HFFc6 (cell line): ENCODE measurements around the gene C2orf74. TPM values are rescaled to one million over a fixed set of nuclear protein-coding genes. Genes with fewer than 3 reads are reported as not detected.

Source experiments
- DNase-seq: peaks from one replicate; pipeline ENCODE4 v3.0.0-alpha.2; 2018
- H3K27ac Mint-ChIP-seq: 2 replicates; pipeline ENCODE4 v1.8.0; 2020; ENCODE audit warnings: mild to moderate bottlenecking, mixed read lengths
- H3K27me3 Mint-ChIP-seq: 2 replicates; pipeline ENCODE4 v1.8.0; 2021; ENCODE audit warnings: mild to moderate bottlenecking, moderate library complexity, mixed read lengths; ENCODE audit not compliant: insufficient read depth
- H3K36me3 Mint-ChIP-seq: 2 replicates; pipeline ENCODE4 v1.8.0; 2021; ENCODE audit warnings: low read depth, mixed read lengths
- H3K4me1 Mint-ChIP-seq: 2 replicates; pipeline ENCODE4 v1.8.0; 2020; ENCODE audit warnings: low read depth, mixed read lengths
- H3K4me3 Mint-ChIP-seq: 2 replicates; pipeline ENCODE4 v1.8.0; 2020; ENCODE audit warnings: mild to moderate bottlenecking, moderate library complexity, mixed read lengths
- H3K9me3 Mint-ChIP-seq: 2 replicates; pipeline ENCODE4 v1.8.0; 2020; ENCODE audit warnings: mild to moderate bottlenecking, mixed read lengths
- total RNA-seq, 6 experiments: library from RNA; stranded (reverse); fragmentation: NEBNext Ultra II Directional; extraction: Animal tissue kit (Norgen Biotek cat#: 25700); gene quantifications; 2 replicates in 1 of 6; 3 replicates in 5 of 6; pipeline ENCODE4 v1.2.3, GENCODE V29; 2021
- TF ChIP-seq, protein P1 (sequence below): fragments of 200-600 bp; sonication (generic); IDR thresholded peaks from 2 replicates; pipeline ENCODE4 v1.5.0; 2021; ENCODE audit warnings: antibody characterized with exemption, mild to moderate bottlenecking

Gene C2orf74
- total RNA-seq, 6 experiments from 2014 or later = 13.5 to 23.0 (median 20.7) TPM

DNA sequence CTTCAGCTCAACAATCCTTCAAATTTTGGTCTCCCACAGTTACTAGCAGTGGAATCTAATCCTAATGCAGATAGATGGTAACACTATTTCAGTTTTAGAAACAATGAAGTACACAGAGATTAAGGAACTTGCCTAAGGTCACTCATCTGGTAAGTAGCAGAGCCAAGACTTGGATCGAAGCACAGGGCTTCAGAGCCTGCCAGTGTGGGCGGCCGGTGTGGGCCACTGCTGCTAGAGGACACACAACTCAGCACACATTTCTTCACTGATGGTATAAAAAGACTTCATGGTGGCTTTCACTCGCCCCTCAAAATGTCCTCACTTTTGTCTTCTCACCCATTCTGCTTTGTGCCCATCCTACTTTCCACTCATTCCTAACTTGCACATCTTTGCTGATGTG, 11.1 kb downstream of the C2orf74 start:
- no peak overlapping the region for H3K27ac Mint-ChIP-seq
- TF ChIP-seq, protein P1, sequence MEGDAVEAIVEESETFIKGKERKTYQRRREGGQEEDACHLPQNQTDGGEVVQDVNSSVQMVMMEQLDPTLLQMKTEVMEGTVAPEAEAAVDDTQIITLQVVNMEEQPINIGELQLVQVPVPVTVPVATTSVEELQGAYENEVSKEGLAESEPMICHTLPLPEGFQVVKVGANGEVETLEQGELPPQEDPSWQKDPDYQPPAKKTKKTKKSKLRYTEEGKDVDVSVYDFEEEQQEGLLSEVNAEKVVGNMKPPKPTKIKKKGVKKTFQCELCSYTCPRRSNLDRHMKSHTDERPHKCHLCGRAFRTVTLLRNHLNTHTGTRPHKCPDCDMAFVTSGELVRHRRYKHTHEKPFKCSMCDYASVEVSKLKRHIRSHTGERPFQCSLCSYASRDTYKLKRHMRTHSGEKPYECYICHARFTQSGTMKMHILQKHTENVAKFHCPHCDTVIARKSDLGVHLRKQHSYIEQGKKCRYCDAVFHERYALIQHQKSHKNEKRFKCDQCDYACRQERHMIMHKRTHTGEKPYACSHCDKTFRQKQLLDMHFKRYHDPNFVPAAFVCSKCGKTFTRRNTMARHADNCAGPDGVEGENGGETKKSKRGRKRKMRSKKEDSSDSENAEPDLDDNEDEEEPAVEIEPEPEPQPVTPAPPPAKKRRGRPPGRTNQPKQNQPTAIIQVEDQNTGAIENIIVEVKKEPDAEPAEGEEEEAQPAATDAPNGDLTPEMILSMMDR = no peak
- H3K27me3 Mint-ChIP-seq = peaks cover 2% of the 10 kb centered on the region
- no peak overlapping the region for H3K4me3 Mint-ChIP-seq
- peaks cover 15% of the 10 kb centered on the region for H3K36me3 Mint-ChIP-seq
- no peaks in the 10 kb centered on the region for H3K9me3 Mint-ChIP-seq
- DNase-seq = no peak
- peaks cover 7% of the 10 kb centered on the region for H3K4me1 Mint-ChIP-seq

DNA sequence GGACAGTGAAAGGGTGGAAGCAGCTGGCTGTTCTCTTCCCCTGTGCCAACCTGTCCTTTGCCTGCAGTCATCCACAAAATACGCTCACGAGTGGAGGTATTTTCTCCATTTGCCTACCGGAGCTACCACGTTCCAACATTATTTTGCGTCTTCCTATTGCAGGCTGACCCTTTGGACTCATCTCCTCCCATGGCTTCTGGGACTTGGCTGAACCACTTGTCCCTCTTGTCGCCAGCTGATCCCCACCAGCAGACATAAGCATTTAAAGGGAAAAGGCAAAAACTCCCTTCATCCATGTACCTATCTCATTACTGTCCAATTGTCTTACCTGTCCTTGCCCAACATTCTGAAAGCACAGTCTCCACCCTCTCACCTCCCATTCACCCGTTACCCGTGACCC, 13.0 kb downstream of the C2orf74 start:
- Mint-ChIP-seq H3K27ac (no peak overlapping the region), H3K4me3 (no peak overlapping the region)
- TF ChIP-seq, protein P1 = no peak

DNA sequence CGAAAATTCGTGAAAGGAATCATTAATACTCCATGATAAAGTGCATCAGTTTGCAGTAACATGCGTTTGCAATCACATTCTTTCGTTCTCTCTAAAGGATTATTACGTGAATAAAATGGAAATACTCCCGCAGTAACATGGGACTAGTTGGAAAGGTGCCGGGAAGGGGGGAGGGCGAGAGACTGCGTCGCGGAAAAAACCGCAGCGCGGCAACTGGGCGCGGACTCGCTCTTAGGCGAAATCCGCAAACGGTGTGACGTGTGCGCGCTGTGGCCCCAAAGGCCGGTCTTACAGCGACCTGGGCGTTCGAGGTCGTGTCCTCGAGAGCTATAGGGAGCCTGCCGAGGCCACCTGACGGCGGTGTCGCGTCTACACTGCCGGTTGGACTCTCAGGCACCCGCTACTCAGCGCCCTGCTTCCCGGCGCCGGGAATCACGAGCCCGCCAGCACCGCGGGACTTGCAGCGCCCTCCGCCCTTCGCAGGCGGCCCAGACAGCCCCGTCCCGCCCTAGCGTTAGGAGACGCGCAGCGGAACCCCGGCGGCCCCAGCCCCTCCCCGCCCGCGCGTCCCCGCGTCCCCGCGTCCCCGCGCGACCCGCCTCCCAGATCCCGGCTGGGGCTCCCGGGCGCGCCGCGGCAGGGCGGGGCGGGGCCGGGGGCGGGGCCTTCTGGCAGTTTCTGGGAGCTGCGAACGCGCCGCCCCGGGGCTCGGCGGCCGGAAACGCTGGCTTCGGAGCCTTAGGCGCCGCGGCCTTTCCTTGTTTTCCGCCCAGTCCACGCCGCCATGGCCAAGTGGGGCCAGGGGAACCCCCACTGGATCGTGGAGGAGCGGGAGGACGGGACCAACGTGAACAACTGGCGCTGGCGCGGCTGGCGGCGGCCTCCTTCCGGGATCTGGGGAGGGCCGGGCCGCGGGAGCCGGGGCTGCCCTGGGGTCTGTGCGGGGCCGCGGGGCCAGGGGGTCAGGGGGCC, 15.1 kb downstream of the C2orf74 start:
- Mint-ChIP-seq H3K27ac (peak overlapping the region; percentile 93), H3K4me3 (peak overlapping the region; percentile 91), H3K9me3 (no peaks in the 10 kb centered on the region), H3K27me3 (peaks cover 4% of the 10 kb centered on the region), H3K36me3 (peaks cover 33% of the 10 kb centered on the region), H3K4me1 (peaks cover 46% of the 10 kb centered on the region)
- peak; percentile 89 for DNase-seq
- TF ChIP-seq, protein P1 = peak; percentile 32

More for the DNA sequence above, 13.0 kb downstream of the C2orf74 start:
- no peak for DNase-seq
- Mint-ChIP-seq H3K27me3 (peaks cover 4% of the 10 kb centered on the region), H3K4me1 (peaks cover 26% of the 10 kb centered on the region), H3K36me3 (peaks cover 25% of the 10 kb centered on the region), H3K9me3 (no peaks in the 10 kb centered on the region)

DNA sequence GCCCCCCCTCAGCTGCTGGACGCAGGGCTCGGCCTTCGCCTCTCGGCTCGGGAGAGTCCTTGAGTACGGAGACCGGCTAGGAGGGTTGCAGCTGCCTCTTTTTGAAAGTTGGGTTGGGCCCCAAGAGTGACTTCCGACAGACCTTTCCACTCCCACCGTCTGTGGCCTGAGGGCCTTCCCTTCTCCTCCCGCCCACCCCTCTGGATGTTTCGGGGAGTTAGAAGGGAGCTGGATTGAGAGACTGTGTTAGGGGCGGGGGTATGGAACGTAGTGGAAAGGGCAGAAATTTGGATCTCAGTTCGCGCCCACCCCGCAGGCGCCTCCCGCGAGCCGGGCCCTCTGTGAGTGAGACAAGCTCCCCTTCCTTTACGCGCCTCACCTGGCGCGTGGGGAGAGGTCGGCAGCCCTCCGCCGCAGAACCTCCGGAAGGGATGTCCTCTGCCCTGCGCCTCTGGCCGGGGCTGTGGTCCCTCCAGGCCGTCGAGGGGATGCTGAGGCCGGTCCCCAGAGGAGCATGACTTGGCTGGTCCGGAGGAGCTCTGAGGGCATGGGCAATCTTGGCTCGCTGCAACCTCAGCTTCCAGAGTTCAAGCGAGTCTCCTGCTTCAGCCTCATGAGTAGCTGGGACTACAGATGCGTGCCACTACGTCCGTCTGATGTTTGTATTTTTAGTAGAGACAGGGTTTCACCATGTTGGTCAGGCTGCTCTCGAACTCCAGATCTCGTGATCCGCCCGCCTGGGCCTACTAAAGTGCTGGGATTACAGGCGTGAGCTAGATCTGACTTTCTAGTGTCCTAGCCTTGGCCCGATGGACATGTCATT, 15.9 kb downstream of the C2orf74 start:
- Mint-ChIP-seq H3K27ac (peak overlapping the region; percentile 87), H3K27me3 (peaks cover 4% of the 10 kb centered on the region), H3K4me1 (peaks cover 53% of the 10 kb centered on the region), H3K9me3 (no peaks in the 10 kb centered on the region), H3K4me3 (peak overlapping the region; percentile 86), H3K36me3 (peaks cover 42% of the 10 kb centered on the region)
- no peak for DNase-seq
- TF ChIP-seq, protein P1 = no peak

DNA sequence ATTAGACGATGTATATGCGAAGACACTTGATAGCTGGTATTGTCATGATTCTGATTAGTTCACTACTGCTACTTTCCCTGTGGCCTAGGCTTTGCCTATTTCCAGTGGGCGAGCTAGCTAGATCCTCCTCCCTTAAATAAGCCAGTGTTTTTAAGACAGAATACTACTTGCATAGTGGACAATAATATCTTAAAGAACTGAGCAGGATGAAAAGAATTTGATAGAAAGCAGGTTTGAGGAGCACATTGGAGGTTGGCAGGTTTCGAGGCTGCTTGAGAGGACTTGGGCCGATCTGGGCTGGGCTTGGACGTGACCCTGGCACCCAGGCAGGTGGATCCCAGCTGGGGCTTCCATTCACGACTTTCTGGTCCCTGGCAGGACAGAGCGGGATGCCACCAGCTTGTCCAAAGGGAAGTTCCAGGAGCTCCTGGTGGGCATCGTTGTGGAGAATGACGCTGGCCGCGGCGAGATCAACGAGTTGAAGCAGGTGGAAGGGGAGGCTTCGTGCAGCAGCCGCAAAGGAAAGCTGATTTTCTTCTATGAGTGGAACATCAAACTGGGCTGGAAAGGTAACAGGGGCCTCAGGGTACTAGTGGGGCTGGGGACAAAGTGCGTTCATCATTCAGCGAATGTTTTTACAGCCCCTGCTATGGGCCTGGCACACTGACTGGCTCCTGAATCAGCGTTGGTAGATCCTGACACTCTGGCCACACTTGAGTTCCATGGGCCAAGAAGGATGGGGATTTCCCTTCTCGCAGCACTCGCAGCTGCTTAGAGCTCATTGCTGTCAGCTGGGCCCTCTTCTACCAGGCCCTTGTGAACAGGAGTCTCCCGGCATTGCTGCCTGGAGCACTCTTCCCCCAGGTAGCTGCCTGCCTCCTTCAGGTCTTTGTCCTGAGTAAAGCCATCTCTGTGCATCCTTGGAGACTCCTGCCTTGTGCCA, 16.9 kb downstream of the C2orf74 start:
- Mint-ChIP-seq H3K27me3 (peaks cover 4% of the 10 kb centered on the region), H3K9me3 (no peaks in the 10 kb centered on the region), H3K4me3 (peak overlapping the region; percentile 86), H3K27ac (peak overlapping the region; percentile 87), H3K36me3 (peaks cover 51% of the 10 kb centered on the region), H3K4me1 (peaks cover 53% of the 10 kb centered on the region)
- TF ChIP-seq, protein P1 = no peak
- no peak for DNase-seq
